Measurements from ENCODE around the gene ABCC1. TPM values are rescaled to one million over a fixed set of nuclear protein-coding genes. Genes with fewer than 3 reads are reported as not detected.

Gene ABCC1
- polyA plus RNA-seq, 1 donor (not counting 4 experiments of a cell fraction or from before 2014, with no cell fraction given), result 19.4 TPM

- Histone ChIP-seq H3K79me2 (ENCODE audit: control insufficient read depth, insufficient read depth, low read length) (no peaks in the 10 kb centered on the region), H4K20me1 (ENCODE audit: control insufficient read depth, extremely low read depth, insufficient read depth, low read length) (no peaks in the 10 kb centered on the region), H3K36me3 (ENCODE audit: control insufficient read depth in 2 of 2, extremely low read depth in 1 of 2, insufficient read depth in 2 of 2, low read length in 2 of 2) (peaks cover 28 to 49% of the 10 kb centered on the region in 2 experiments), H3K4me2 (ENCODE audit: control insufficient read depth, extremely low read depth, insufficient read depth, low read depth, low read length) (no peak overlapping the region), H3K4me1 (ENCODE audit: control insufficient read depth, extremely low read depth, insufficient read depth, low read length) (peaks cover 6% of the 10 kb centered on the region), H3K4me3 (ENCODE audit: control insufficient read depth in 2 of 3, extremely low read depth in 1 of 3, insufficient read depth in 2 of 3, low read depth in 1 of 3, low read length in 3 of 3) (no peak overlapping the region), H3K9me3 (ENCODE audit: control insufficient read depth, low read depth, low read length) (no peaks in the 10 kb centered on the region), H3K27ac (ENCODE audit: control insufficient read depth, insufficient read depth, low read length) (no peak overlapping the region), H3K9ac (ENCODE audit: control insufficient read depth, extremely low read depth, insufficient read depth, low read length) (no peak overlapping the region), H2AFZ (ENCODE audit: control insufficient read depth, low read length) (no peak overlapping the region), H3K9me1 (ENCODE audit: control insufficient read depth, extremely low read depth, insufficient read depth, low read length) (no peaks in the 10 kb centered on the region), H3K27me3 (ENCODE audit: control insufficient read depth, extremely low read depth, insufficient read depth, low read length) (no peaks in the 10 kb centered on the region)
- no peak for TF ChIP-seq EZH2 (IDR thresholded peaks at IDR 0.05; ENCODE audit: low read length)
- TF ChIP-seq, protein P1, sequence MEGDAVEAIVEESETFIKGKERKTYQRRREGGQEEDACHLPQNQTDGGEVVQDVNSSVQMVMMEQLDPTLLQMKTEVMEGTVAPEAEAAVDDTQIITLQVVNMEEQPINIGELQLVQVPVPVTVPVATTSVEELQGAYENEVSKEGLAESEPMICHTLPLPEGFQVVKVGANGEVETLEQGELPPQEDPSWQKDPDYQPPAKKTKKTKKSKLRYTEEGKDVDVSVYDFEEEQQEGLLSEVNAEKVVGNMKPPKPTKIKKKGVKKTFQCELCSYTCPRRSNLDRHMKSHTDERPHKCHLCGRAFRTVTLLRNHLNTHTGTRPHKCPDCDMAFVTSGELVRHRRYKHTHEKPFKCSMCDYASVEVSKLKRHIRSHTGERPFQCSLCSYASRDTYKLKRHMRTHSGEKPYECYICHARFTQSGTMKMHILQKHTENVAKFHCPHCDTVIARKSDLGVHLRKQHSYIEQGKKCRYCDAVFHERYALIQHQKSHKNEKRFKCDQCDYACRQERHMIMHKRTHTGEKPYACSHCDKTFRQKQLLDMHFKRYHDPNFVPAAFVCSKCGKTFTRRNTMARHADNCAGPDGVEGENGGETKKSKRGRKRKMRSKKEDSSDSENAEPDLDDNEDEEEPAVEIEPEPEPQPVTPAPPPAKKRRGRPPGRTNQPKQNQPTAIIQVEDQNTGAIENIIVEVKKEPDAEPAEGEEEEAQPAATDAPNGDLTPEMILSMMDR (optimal IDR thresholded peaks at IDR 0.05 in 1 of 3, IDR thresholded peaks at IDR 0.05 in 1 of 3, conservative IDR thresholded peaks at IDR 0.05 in 1 of 3; ENCODE audit: extremely low read depth in 1 of 3, insufficient read depth in 2 of 3, low read length in 3 of 3), result no peak
- dilution Hi-C loops (cut with MboI; ENCODE audit: extremely low pct_ligation_motif_present, low sequenced_read_pairs), result no loop called here
- FAIRE-seq (no peak), DNase-seq (ENCODE audit: low read depth, low spot score) (no peak)
These were observed 91.9 kb downstream of the ABCC1 start for GRCh38 chr16:16041196-16041892.

DNA sequence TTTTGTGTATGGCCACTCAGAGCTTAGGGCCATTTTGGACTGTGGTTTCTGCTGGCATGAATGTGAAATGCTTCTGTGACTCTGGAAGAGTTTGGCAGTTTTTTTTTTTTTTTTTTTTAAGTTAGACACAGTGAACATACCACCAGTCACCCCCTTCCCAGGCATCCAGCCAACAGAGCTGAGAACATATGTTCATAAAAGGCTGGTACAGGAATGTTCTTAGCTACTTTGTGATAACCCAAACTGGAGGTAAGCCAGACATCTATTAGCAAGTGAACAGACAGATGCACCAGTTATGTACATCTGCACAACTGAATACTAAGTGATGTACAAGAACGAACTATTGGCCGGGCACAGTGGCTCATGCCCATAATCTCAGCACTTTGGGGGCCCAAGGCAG lies 92.7 kb downstream of the ABCC1 start:
- Histone ChIP-seq H4K20me1 (ENCODE audit: control insufficient read depth, extremely low read depth, insufficient read depth, low read length) (no peaks in the 10 kb centered on the region), H3K79me2 (ENCODE audit: control insufficient read depth, insufficient read depth, low read length) (no peaks in the 10 kb centered on the region), H3K4me1 (ENCODE audit: control insufficient read depth, extremely low read depth, insufficient read depth, low read length) (peaks cover 6% of the 10 kb centered on the region), H3K9ac (ENCODE audit: control insufficient read depth, extremely low read depth, insufficient read depth, low read length) (no peak overlapping the region), H3K9me3 (ENCODE audit: control insufficient read depth, low read depth, low read length) (no peaks in the 10 kb centered on the region), H3K9me1 (ENCODE audit: control insufficient read depth, extremely low read depth, insufficient read depth, low read length) (no peaks in the 10 kb centered on the region), H3K4me2 (ENCODE audit: control insufficient read depth, extremely low read depth, insufficient read depth, low read depth, low read length) (no peak overlapping the region), H3K27me3 (ENCODE audit: control insufficient read depth, extremely low read depth, insufficient read depth, low read length) (no peaks in the 10 kb centered on the region), H3K4me3 (ENCODE audit: control insufficient read depth in 2 of 3, extremely low read depth in 1 of 3, insufficient read depth in 2 of 3, low read depth in 1 of 3, low read length in 3 of 3) (no peak overlapping the region), H2AFZ (ENCODE audit: control insufficient read depth, low read length) (no peak overlapping the region), H3K27ac (ENCODE audit: control insufficient read depth, insufficient read depth, low read length) (no peak overlapping the region), H3K36me3 (ENCODE audit: control insufficient read depth in 2 of 2, extremely low read depth in 1 of 2, insufficient read depth in 2 of 2, low read length in 2 of 2) (peaks cover 30 to 50% of the 10 kb centered on the region in 2 experiments)
- DNase-seq (ENCODE audit: low read depth, low spot score), result no peak
- TF ChIP-seq EZH2 (IDR thresholded peaks at IDR 0.05; ENCODE audit: low read length), result no peak
- TF ChIP-seq, protein P1 (optimal IDR thresholded peaks at IDR 0.05 in 1 of 3, IDR thresholded peaks at IDR 0.05 in 1 of 3, conservative IDR thresholded peaks at IDR 0.05 in 1 of 3; ENCODE audit: extremely low read depth in 1 of 3, insufficient read depth in 2 of 3, low read length in 3 of 3), result no peak
- dilution Hi-C loops (cut with MboI; ENCODE audit: extremely low pct_ligation_motif_present, low sequenced_read_pairs), result no loop called here
- no peak for FAIRE-seq
